Mesenchymal stem cell (in vitro differentiated cells and primary cell): ENCODE measurements around the gene RTN4RL2.
A peak's percentile ranks its signal among the peaks of the same experiment; 100 is the strongest.

ENCODE experiments used
- DNase-seq: peaks from one replicate; pipeline ENCODE4 v3.0.0-alpha.2; 2013
- H2AFZ ChIP-seq: one replicate; pipeline ENCODE4 v1.6.1; 2013; ENCODE audit warnings: low read depth, mild to moderate bottlenecking, control low read depth, inconsistent platforms, low read length, moderate library complexity
- H2AK5ac ChIP-seq: 2 replicates; pipeline ENCODE4 v1.6.1; 2013; ENCODE audit warnings: low read length, moderate library complexity, mild to moderate bottlenecking, inconsistent platforms; ENCODE audit not compliant: severe bottlenecking
- H2BK120ac ChIP-seq: one replicate; pipeline ENCODE4 v1.6.1; 2013; ENCODE audit warnings: low read depth, mild to moderate bottlenecking, inconsistent platforms, low read length, moderate library complexity
- H2BK12ac ChIP-seq, 2 experiments: one replicate each; pipeline ENCODE4 v1.6.1; 2013; ENCODE audit warnings: inconsistent platforms in 2 of 2, low read length in 2 of 2, mild to moderate bottlenecking in 2 of 2, moderate library complexity in 2 of 2, control low read depth in 1 of 2
- H2BK15ac ChIP-seq: one replicate; pipeline ENCODE4 v1.6.1; 2013; ENCODE audit warnings: mild to moderate bottlenecking, low read depth, inconsistent platforms; ENCODE audit not compliant: poor library complexity, severe bottlenecking
- H2BK5ac ChIP-seq: 2 replicates; pipeline ENCODE4 v1.6.1; 2013; ENCODE audit warnings: low read depth, mild to moderate bottlenecking, low read length, control low read depth, inconsistent platforms; ENCODE audit not compliant: poor library complexity, severe bottlenecking
- H3K14ac ChIP-seq, 2 experiments: one replicate each; pipeline ENCODE4 v1.6.1; 2013; ENCODE audit warnings: inconsistent platforms in 2 of 2, low read length in 2 of 2, control low read depth in 1 of 2, mild to moderate bottlenecking in 1 of 2, moderate library complexity in 1 of 2
- H3K18ac ChIP-seq, 2 experiments: one replicate each; pipeline ENCODE4 v1.6.1; 2013; ENCODE audit warnings: inconsistent platforms in 2 of 2, low read length in 2 of 2, control low read depth in 1 of 2, low read depth in 1 of 2, mild to moderate bottlenecking in 1 of 2
- H3K23ac ChIP-seq, 2 experiments: one replicate each; pipeline ENCODE4 v1.6.1; 2013; ENCODE audit warnings: inconsistent platforms in 2 of 2, low read length in 2 of 2, mild to moderate bottlenecking in 2 of 2, moderate library complexity in 2 of 2, control low read depth in 1 of 2
- H3K27ac ChIP-seq: 2 replicates; pipeline ENCODE4 v1.5.1; 2013; ENCODE audit warnings: mild to moderate bottlenecking, moderate library complexity, low read length, control low read depth, inconsistent platforms; ENCODE audit not compliant: poor library complexity, severe bottlenecking
- H3K27me3 ChIP-seq, 2 experiments: 2 replicates each; pipeline versions ENCODE4 v1.6.1 to v1.7.0; 2013; ENCODE audit warnings: low read length in 2 of 2, mild to moderate bottlenecking in 2 of 2, moderate library complexity in 2 of 2, control low read depth in 1 of 2, inconsistent platforms in 1 of 2; ENCODE audit not compliant: control insufficient read depth in 1 of 2, insufficient read depth in 1 of 2
- H3K36me3 ChIP-seq, 2 experiments: 2 replicates each; pipeline versions ENCODE4 v1.6.1 to v1.7.0; 2013; ENCODE audit warnings: low read length in 2 of 2, control low read depth in 1 of 2, inconsistent platforms in 1 of 2, low read depth in 1 of 2, mild to moderate bottlenecking in 1 of 2; ENCODE audit not compliant: insufficient read depth in 2 of 2, control insufficient read depth in 1 of 2
- H3K4ac ChIP-seq, 2 experiments: one replicate each; pipeline ENCODE4 v1.6.1; 2013; ENCODE audit warnings: inconsistent platforms in 2 of 2, low read length in 2 of 2, mild to moderate bottlenecking in 2 of 2, moderate library complexity in 2 of 2, control low read depth in 1 of 2, low read depth in 1 of 2
- H3K4me1 ChIP-seq: 2 replicates; pipeline ENCODE4 v1.6.1; 2013; ENCODE audit warnings: low read depth, low read length, control low read depth; ENCODE audit not compliant: control insufficient read depth, insufficient read depth
- H3K4me2 ChIP-seq: 2 replicates; pipeline ENCODE4 v1.6.1; 2013; ENCODE audit warnings: low read length, mild to moderate bottlenecking, inconsistent platforms; ENCODE audit not compliant: poor library complexity, severe bottlenecking
- H3K4me3 ChIP-seq, 2 experiments: 2 replicates each; pipeline versions ENCODE4 v1.5.1 to v1.7.0; 2013; ENCODE audit warnings: low read length in 2 of 2, mild to moderate bottlenecking in 2 of 2, control low read depth in 1 of 2, low read depth in 1 of 2; ENCODE audit not compliant: insufficient read depth in 1 of 2
- H3K79me1 ChIP-seq: replicated peaks from 2 replicates; pipeline ENCODE4 v1.6.1; 2013; ENCODE audit warnings: mild to moderate bottlenecking, control low read depth, low read length, inconsistent platforms; ENCODE audit not compliant: poor library complexity, severe bottlenecking
- H3K9ac ChIP-seq: 2 replicates; pipeline ENCODE4 v1.7.0; 2013; ENCODE audit warnings: mild to moderate bottlenecking, low read length, moderate library complexity
- H3K9me3 ChIP-seq: 2 replicates; pipeline ENCODE4 v1.7.0; 2013; ENCODE audit warnings: mild to moderate bottlenecking, low read length; ENCODE audit not compliant: control insufficient read depth
- H4K8ac ChIP-seq: one replicate; pipeline ENCODE4 v1.6.1; 2013; ENCODE audit warnings: inconsistent platforms, mild to moderate bottlenecking, low read length, moderate library complexity
- H4K91ac ChIP-seq: one replicate; pipeline ENCODE4 v1.6.1; 2013; ENCODE audit warnings: mild to moderate bottlenecking, low read length, inconsistent platforms
- WGBS: methylation state at CpG from one replicate; pipeline ENCODE4 v1.1.7; 2013; ENCODE audit warnings: mixed read lengths; 5-methylcytosine and 5-hydroxymethylcytosine counted together

Gene RTN4RL2

GRCh38 chr11:57417056-57417455, 43.3 kb upstream of the RTN4RL2 start:
- DNase-seq, result no peak
- H2AFZ ChIP-seq, result no peak overlapping the region

DNA sequence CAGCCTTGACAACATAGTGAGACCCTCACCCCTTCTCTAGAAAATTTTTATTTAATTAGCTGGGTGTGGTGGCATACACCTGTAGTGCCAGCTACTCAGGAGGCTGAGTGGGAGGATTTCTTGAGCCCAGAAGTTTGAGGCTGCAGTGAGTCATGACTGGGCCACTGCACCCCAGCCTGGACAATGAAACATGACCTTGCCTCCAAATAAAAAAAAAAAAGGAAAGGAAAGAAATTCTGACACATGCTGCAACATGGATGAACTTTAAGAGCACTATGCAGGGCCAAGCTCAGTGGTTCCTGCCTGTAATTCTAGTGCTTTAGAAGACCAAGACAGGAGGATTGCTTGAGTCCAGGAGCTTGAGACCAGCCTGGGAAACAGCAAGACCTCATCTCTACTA, 42.2 kb upstream of the RTN4RL2 start:
- Histone ChIP-seq H3K4me1 (peaks cover 1% of the 10 kb centered on the region), H3K18ac (no peak overlapping the region), H3K79me1 (peaks cover 8% of the 10 kb centered on the region), H2BK12ac (no peak overlapping the region), H2AFZ (no peak overlapping the region), H4K8ac (no peak overlapping the region), H3K27ac (no peak overlapping the region), H3K4me3 (no peak overlapping the region), H3K4me2 (no peak overlapping the region), H3K4ac (no peak overlapping the region), H3K9ac (no peak overlapping the region), H4K91ac (no peak overlapping the region), H2BK120ac (no peak overlapping the region), H2AK5ac (no peak overlapping the region), H3K23ac (no peak overlapping the region), H3K9me3 (peaks cover 6% of the 10 kb centered on the region), H2BK5ac (no peak overlapping the region), H3K14ac (no peak overlapping the region), H2BK15ac (no peak overlapping the region), H3K27me3 (no peaks in the 10 kb centered on the region), H3K36me3 (peaks cover 35 to 100% of the 10 kb centered on the region in 2 experiments)
- no peak for DNase-seq

More at GRCh38 chr11:57417056-57417455, 43.3 kb upstream of the RTN4RL2 start:
- Histone ChIP-seq H3K18ac (no peak overlapping the region), H3K4me3 (no peak overlapping the region), H2AK5ac (no peak overlapping the region), H3K27ac (no peak overlapping the region), H3K4ac (no peak overlapping the region), H3K4me1 (no peaks in the 10 kb centered on the region), H2BK12ac (no peak overlapping the region), H2BK15ac (no peak overlapping the region), H2BK120ac (no peak overlapping the region), H3K9ac (peak overlapping the region; percentile 70), H2BK5ac (no peak overlapping the region), H3K9me3 (peaks cover 6% of the 10 kb centered on the region), H3K14ac (no peak overlapping the region), H4K91ac (no peak overlapping the region), H3K4me2 (no peak overlapping the region), H3K23ac (no peak overlapping the region), H3K36me3 (peaks cover 35 to 100% of the 10 kb centered on the region in 2 experiments), H3K27me3 (no peaks in the 10 kb centered on the region), H4K8ac (no peak overlapping the region), H3K79me1 (peaks cover 5% of the 10 kb centered on the region)
- WGBS, result 93% methylated on average over 4 of the region's 4 CpGs

- no peak overlapping the region for H4K91ac ChIP-seq
- no peak overlapping the region for H4K8ac ChIP-seq
- peaks cover 4% of the 10 kb centered on the region for H3K4me1 ChIP-seq
- 93% methylated on average over 3 of the region's 3 CpGs for WGBS
- no peak overlapping the region for H2AFZ ChIP-seq
- peaks cover 6% of the 10 kb centered on the region for H3K9me3 ChIP-seq
- no peak overlapping the region for H2BK120ac ChIP-seq
- no peak overlapping the region for H3K23ac ChIP-seq
- no peak overlapping the region for H2BK15ac ChIP-seq
- DNase-seq, result no peak
- H3K4ac ChIP-seq, result no peak overlapping the region
- no peak overlapping the region for H3K4me3 ChIP-seq
- H3K27ac ChIP-seq, result no peak overlapping the region
- no peak overlapping the region for H2BK12ac ChIP-seq
- H3K18ac ChIP-seq, result no peak overlapping the region
- no peak overlapping the region for H2AK5ac ChIP-seq
- H3K36me3 ChIP-seq, result peaks cover 28 to 100% of the 10 kb centered on the region in 2 experiments
- no peak overlapping the region for H3K4me2 ChIP-seq
- H3K27me3 ChIP-seq, result no peaks in the 10 kb centered on the region
- H3K14ac ChIP-seq, result no peak overlapping the region
- no peak overlapping the region for H2BK5ac ChIP-seq
- peaks cover 6% of the 10 kb centered on the region for H3K79me1 ChIP-seq
- peak overlapping the region; percentile 39 for H3K9ac ChIP-seq
Measured at GRCh38 chr11:57419146-57419545, 41.2 kb upstream of the RTN4RL2 start.

DNA sequence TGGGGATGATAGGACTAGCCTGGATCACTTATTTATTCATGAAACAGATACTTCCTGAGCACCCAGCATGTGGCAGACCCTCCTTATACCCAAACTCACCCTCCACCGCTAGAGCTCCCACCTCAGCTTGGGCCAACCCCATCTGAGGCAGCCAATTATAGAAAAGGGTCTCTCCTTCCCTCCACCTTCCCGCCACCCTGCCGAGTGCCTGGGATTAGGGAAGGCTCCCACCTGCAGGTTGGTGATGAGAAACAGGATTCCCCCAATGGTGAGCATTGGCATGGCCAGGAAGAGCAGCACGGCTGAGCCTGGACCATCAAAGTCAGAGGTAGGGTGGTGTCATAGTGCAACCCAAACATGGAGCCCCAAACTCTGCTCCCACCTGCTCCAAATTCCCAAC, 39.3 kb upstream of the RTN4RL2 start:
- Histone ChIP-seq H3K4me2 (no peak overlapping the region), H3K79me1 (peaks cover 4% of the 10 kb centered on the region), H3K18ac (no peak overlapping the region), H3K9me3 (peaks cover 6% of the 10 kb centered on the region), H3K36me3 (peaks cover 16 to 96% of the 10 kb centered on the region in 2 experiments), H3K14ac (no peak overlapping the region), H3K27me3 (no peaks in the 10 kb centered on the region), H3K27ac (no peak overlapping the region), H2BK120ac (no peak overlapping the region), H4K91ac (no peak overlapping the region), H3K4me3 (no peak overlapping the region), H2BK12ac (no peak overlapping the region), H3K23ac (no peak overlapping the region), H2AK5ac (no peak overlapping the region), H2BK5ac (no peak overlapping the region), H4K8ac (no peak overlapping the region), H3K4ac (no peak overlapping the region), H3K4me1 (peaks cover 21% of the 10 kb centered on the region), H2BK15ac (no peak overlapping the region), H2AFZ (no peak overlapping the region), H3K9ac (no peak overlapping the region)
- 98% methylated on average over 4 of the region's 4 CpGs for WGBS
- no peak for DNase-seq
